Activated T-cell treated with anti-CD3 and anti-CD28 coated beads, Interleukin-2, amount 50 U/mL, for 48 hours (primary cell): Measurements from ENCODE around the gene MAFG.

Source experiments
- DNase-seq, 2 experiments: peaks; one replicate each; pipeline ENCODE4 v3.0.0-alpha.2; 2020

The MAFG gene

GRCh38 chr17:81889602-81890001, 37.9 kb downstream of the MAFG start:
- DNase-seq: no peak

- DNase-seq: no peak
These were observed 38.4 kb downstream of the MAFG start for GRCh38 chr17:81888988-81889595.

GRCh38 chr17:81888105-81888987, 39.2 kb downstream of the MAFG start:
- no peak for DNase-seq

GRCh38 chr17:81885869-81886548, 41.5 kb downstream of the MAFG start:
- no peak for DNase-seq

GRCh38 chr17:81885454-81885853, 42.1 kb downstream of the MAFG start:
- DNase-seq: no peak

- DNase-seq: no peak
These were observed 42.6 kb downstream of the MAFG start for GRCh38 chr17:81884968-81885367.

GRCh38 chr17:81884520-81884919, 43.0 kb downstream of the MAFG start:
- DNase-seq: no peak

- DNase-seq: no peak
These were observed 48.4 kb downstream of the MAFG start for GRCh38 chr17:81879121-81879520.

GRCh38 chr17:81878294-81878693, 49.2 kb downstream of the MAFG start:
- DNase-seq: no peak

GRCh38 chr17:81877569-81877968, 50.0 kb downstream of the MAFG start:
- no peak for DNase-seq

GRCh38 chr17:81871387-81872230, 55.9 kb downstream of the MAFG start:
- DNase-seq: peak; percentile 96

GRCh38 chr17:81870981-81871386, 56.6 kb downstream of the MAFG start, which contains the start of gene ARHGDIA:
TSS of gene ARHGDIA (minus strand) at chr17:81871337. CDS start at chr17:81869930, 1,407 bp downstream.
- no peak for DNase-seq

GRCh38 chr17:81870131-81870980, 57.2 kb downstream of the MAFG start:
- DNase-seq: peak; percentile 70 to 72

- peak; percentile 75 to 77 for DNase-seq
These were observed 58.1 kb downstream of the MAFG start for GRCh38 chr17:81869221-81870130.

- no peak for DNase-seq
These were observed 58.8 kb downstream of the MAFG start for GRCh38 chr17:81868674-81869220.
